Panc1 (cell line): ENCODE results near the gene ABCB4. TPM values are rescaled to one million over a fixed set of nuclear protein-coding genes. Genes with fewer than 3 reads are reported as not detected.

Experiments
- ATAC-seq: fragments of 200-7000 bp; cut with Tn5 transposase; 2 replicates; pipeline ENCODE4 v1.9.1; 2020; ENCODE audit warnings: mild to moderate bottlenecking, moderate library complexity
- BruUV-seq: library from RNA; stranded (reverse); fragments of 400-500 nt; replicated peaks from 2 replicates; lab custom pipeline; 2021; lab: Mats Ljungman, UMichigan
- CTCF ChIA-PET: fragments of 300-600 bp; sonication (Branson Sonifier 250); formaldehyde crosslinking; loops from one replicate; lab custom pipeline; 2022; ENCODE audit warnings: antibody characterized with exemption; lab: Charles Lee
- POLR2A ChIA-PET: fragments of 300-600 bp; sonication (Branson Sonifier 250); formaldehyde crosslinking; loops from one replicate; lab custom pipeline; 2022; ENCODE audit warnings: antibody characterized with exemption; lab: Charles Lee
- DNase-seq: peaks from one replicate; pipeline ENCODE4 v3.0.0-alpha.2; 2010; ENCODE audit warnings: low read depth, low spot score
- H3K27ac ChIP-seq: 2 replicates; pipeline ENCODE4 v1.5.1; 2011; ENCODE audit warnings: mild to moderate bottlenecking, low read length, inconsistent platforms
- H3K27me3 ChIP-seq: fragments of 200-500 bp; sonication (Bioruptor generic); 2 replicates; pipeline ENCODE4 v1.6.0; 2014; ENCODE audit warnings: low read length, inconsistent platforms; ENCODE audit not compliant: control insufficient read depth, insufficient read depth
- H3K36me3 ChIP-seq: fragments of 200-500 bp; sonication (Bioruptor generic); 2 replicates; pipeline ENCODE4 v1.5.1; 2014; ENCODE audit warnings: inconsistent platforms, mild to moderate bottlenecking, low read length, moderate library complexity; ENCODE audit not compliant: control insufficient read depth, insufficient read depth
- H3K4me1 ChIP-seq: 2 replicates; pipeline ENCODE4 v1.5.1; 2011; ENCODE audit warnings: inconsistent platforms, mild to moderate bottlenecking, low read length, moderate library complexity; ENCODE audit not compliant: control insufficient read depth, insufficient read depth
- H3K4me3 ChIP-seq, 2 experiments: 2 replicates each; pipeline ENCODE4 v1.5.1; 2011 to 2012; ENCODE audit warnings: low read depth in 2 of 2, low read length in 2 of 2, mild to moderate bottlenecking in 2 of 2, inconsistent platforms in 1 of 2, moderate library complexity in 1 of 2
- H3K9me3 ChIP-seq: fragments of 200-500 bp; sonication (Bioruptor generic); 2 replicates; pipeline ENCODE4 v1.5.1; 2014; ENCODE audit warnings: low read depth, mild to moderate bottlenecking, inconsistent platforms, low read length, moderate library complexity; ENCODE audit not compliant: control insufficient read depth, insufficient read depth
- CTCF ChIP-seq: fragments of 450-650 bp; IDR thresholded peaks from 2 replicates; pipeline ENCODE4 v1.5.1; 2017; ENCODE audit warnings: mild to moderate bottlenecking
- POLR2AphosphoS5 ChIP-seq: IDR thresholded peaks from 2 replicates; pipeline ENCODE4 v1.6.1; 2012; ENCODE audit warnings: mild to moderate bottlenecking, low read depth, low read length, moderate library complexity
- REST ChIP-seq, 2 experiments: IDR thresholded peaks; 2 replicates each; pipeline ENCODE4 v1.6.1; 2011 to 2012; ENCODE audit warnings: low read depth in 2 of 2, control low read depth in 1 of 2, low read length in 1 of 2, mild to moderate bottlenecking in 1 of 2, moderate library complexity in 1 of 2; ENCODE audit not compliant: insufficient read depth in 1 of 2
- SIN3A ChIP-seq: IDR thresholded peaks from 2 replicates; pipeline ENCODE4 v1.6.1; 2012; ENCODE audit warnings: low read depth, mild to moderate bottlenecking, low read length, moderate library complexity, borderline replicate concordance; ENCODE audit not compliant: insufficient read depth
- TCF7L2 ChIP-seq: IDR thresholded peaks from 2 replicates; pipeline ENCODE4 v1.6.1; 2011; ENCODE audit warnings: mild to moderate bottlenecking, low read depth, low read length, inconsistent platforms
- in situ Hi-C: cut with HindIII; loops from 2 replicates; pipeline ENCODE4 v1.10.0; 2016; ENCODE audit warnings: low sequenced_read_pairs, low pct_unique_long_range_greater_than_20kb
- intact Hi-C: fragments of 100-400 bp; cut with micrococcal nuclease; formaldehyde crosslinking; loops from one replicate; pipeline ENCODE4 v1.10.0; 2022; ENCODE audit not compliant: unreplicated experiment
- total RNA-seq: library from RNA; stranded (reverse); gene quantifications from one replicate; pipeline ENCODE4 v1.2.1, GENCODE V29; 2021; ENCODE audit not compliant: unreplicated experiment

The ABCB4 gene
- total RNA-seq, 1 experiment from 2014 or later, result 0.18 TPM

GRCh38 chr7:87459941-87460340, 15.5 kb downstream of the ABCB4 start:
- POLR2A ChIA-PET, result no interaction called here
- Histone ChIP-seq H3K9me3 (no peaks in the 10 kb centered on the region), H3K4me1 (no peaks in the 10 kb centered on the region), H3K27ac (no peak overlapping the region), H3K4me3 (no peak overlapping the region), H3K36me3 (no peaks in the 10 kb centered on the region), H3K27me3 (peaks cover 6% of the 10 kb centered on the region; the same call in 1 of the 2 replicates)
- in situ Hi-C loops (no loop called here), intact Hi-C loops (no loop called here)
- no TSS peak for BruUV-seq
- ATAC-seq (no peak), DNase-seq (no peak)
- CTCF ChIA-PET, result no interaction called here
- TF ChIP-seq POLR2AphosphoS5 (no peak), CTCF (no peak), SIN3A (no peak), TCF7L2 (no peak), REST (IDR thresholded peaks at IDR 0.05; ENCODE audit: insufficient read depth in 1 of 2, low read depth in 2 of 2, low read length in 1 of 2) (no peak)

GRCh38 chr7:87458148-87458547, 17.3 kb downstream of the ABCB4 start:
- ChIA-PET CTCF (no interaction called here), POLR2A (no interaction called here)
- no peak overlapping the region for H3K4me3 ChIP-seq
- BruUV-seq, result no TSS peak
- H3K36me3 ChIP-seq, result no peaks in the 10 kb centered on the region
- no peak overlapping the region for H3K27ac ChIP-seq
- TF ChIP-seq TCF7L2 (no peak), POLR2AphosphoS5 (no peak), CTCF (no peak), SIN3A (no peak), REST (IDR thresholded peaks at IDR 0.05; ENCODE audit: insufficient read depth in 1 of 2, low read depth in 2 of 2, low read length in 1 of 2) (no peak)
- intact Hi-C loops (no loop called here), in situ Hi-C loops (no loop called here)
- peaks cover 6% of the 10 kb centered on the region; the same call in 1 of the 2 replicates for H3K27me3 ChIP-seq
- H3K9me3 ChIP-seq, result no peaks in the 10 kb centered on the region
- ATAC-seq (no peak), DNase-seq (no peak)
- no peaks in the 10 kb centered on the region for H3K4me1 ChIP-seq
